ENCODE data around the gene G0S2. TPM values are rescaled to one million over a fixed set of nuclear protein-coding genes. Genes with fewer than 3 reads are reported as not detected.

The G0S2 gene
- polyA plus RNA-seq, 6 donors from 2014 or later: 1.4 to 4.7 TPM; not detected in 4

GRCh38 chr1:209653915-209654351, 21.3 kb upstream of the G0S2 start:
- peaks cover 10 to 45% (median 35%) of the 10 kb centered on the region in 3 donors for H3K27me3 Mint-ChIP-seq
- no peaks in the 10 kb centered on the region for H3K36me3 Mint-ChIP-seq
- H3K4me1 Mint-ChIP-seq: peaks cover 0 to 3% (median 0%) of the 10 kb centered on the region in 3 donors
- ATAC-seq (ENCODE audit: low read depth in 2 of 2): no peak
- H3K4me3 Mint-ChIP-seq: no peak overlapping the region
- H3K27ac Mint-ChIP-seq: no peak overlapping the region
- no peak for DNase-seq
- no peaks in the 10 kb centered on the region for H3K9me3 Mint-ChIP-seq

- Mint-ChIP-seq H3K9me3 (no peaks in the 10 kb centered on the region), H3K36me3 (no peaks in the 10 kb centered on the region), H3K4me3 (no peak overlapping the region), H3K27ac (no peak overlapping the region), H3K4me1 (peaks cover 4 to 13% (median 7%) of the 10 kb centered on the region in 3 donors), H3K27me3 (peaks cover 18 to 48% (median 38%) of the 10 kb centered on the region in 3 donors)
- ATAC-seq (ENCODE audit: low read depth in 2 of 2) (no peak), DNase-seq (no peak)
Measured at GRCh38 chr1:209655411-209656231, 19.6 kb upstream of the G0S2 start.

GRCh38 chr1:209657140-209657879, 17.9 kb upstream of the G0S2 start:
- H3K27ac Mint-ChIP-seq: no peak overlapping the region
- no peak overlapping the region for H3K4me3 Mint-ChIP-seq
- ATAC-seq (ENCODE audit: low read depth in 2 of 2) (no peak), DNase-seq (no peak)
- H3K27me3 Mint-ChIP-seq: peaks cover 18 to 48% (median 38%) of the 10 kb centered on the region in 3 donors
- H3K36me3 Mint-ChIP-seq: no peaks in the 10 kb centered on the region
- H3K4me1 Mint-ChIP-seq: peaks cover 4 to 13% (median 7%) of the 10 kb centered on the region in 3 donors
- H3K9me3 Mint-ChIP-seq: no peaks in the 10 kb centered on the region

- no peak overlapping the region for H3K27ac Mint-ChIP-seq
- H3K4me1 Mint-ChIP-seq: peaks cover 4 to 13% (median 7%) of the 10 kb centered on the region in 3 donors
- H3K4me3 Mint-ChIP-seq: no peak overlapping the region
- H3K36me3 Mint-ChIP-seq: no peaks in the 10 kb centered on the region
- no peak for ATAC-seq (ENCODE audit: low read depth in 2 of 2)
- no peak for DNase-seq
- H3K9me3 Mint-ChIP-seq: peaks cover 0 to 1% (median 0%) of the 10 kb centered on the region in 7 donors
- H3K27me3 Mint-ChIP-seq: peaks cover 18 to 52% (median 38%) of the 10 kb centered on the region in 3 donors
Measured at GRCh38 chr1:209657918-209658317, 17.3 kb upstream of the G0S2 start.

GRCh38 chr1:209659909-209660308, 15.3 kb upstream of the G0S2 start:
- DNase-seq: no peak
- no peaks in the 10 kb centered on the region for H3K36me3 Mint-ChIP-seq
- peaks cover 0 to 2% (median 0%) of the 10 kb centered on the region in 7 donors for H3K9me3 Mint-ChIP-seq
- H3K4me3 Mint-ChIP-seq: no peak overlapping the region
- H3K27ac Mint-ChIP-seq: peak overlapping the region in 2 of 6 donors; percentile 15 to 61
- peaks cover 26 to 56% (median 30%) of the 10 kb centered on the region in 3 donors for H3K27me3 Mint-ChIP-seq
- ATAC-seq (ENCODE audit: low read depth in 2 of 2): no peak
- peaks cover 4 to 13% (median 7%) of the 10 kb centered on the region in 3 donors for H3K4me1 Mint-ChIP-seq

- H3K36me3 Mint-ChIP-seq: no peaks in the 10 kb centered on the region
- H3K27ac Mint-ChIP-seq: peak overlapping the region in 1 of 6 donors; percentile 33
- H3K4me3 Mint-ChIP-seq: no peak overlapping the region
- H3K9me3 Mint-ChIP-seq: peaks cover 0 to 2% (median 0%) of the 10 kb centered on the region in 7 donors
- ATAC-seq (ENCODE audit: low read depth in 2 of 2) (no peak), DNase-seq (no peak)
- H3K4me1 Mint-ChIP-seq: peaks cover 4 to 13% (median 7%) of the 10 kb centered on the region in 3 donors
- peaks cover 28 to 53% (median 33%) of the 10 kb centered on the region in 3 donors for H3K27me3 Mint-ChIP-seq
Measured at GRCh38 chr1:209661071-209661470, 14.1 kb upstream of the G0S2 start.

- Mint-ChIP-seq H3K4me1 (peaks cover 4 to 13% (median 7%) of the 10 kb centered on the region in 3 donors), H3K9me3 (peaks cover 0 to 2% (median 0%) of the 10 kb centered on the region in 7 donors), H3K27me3 (peaks cover 14 to 38% (median 28%) of the 10 kb centered on the region in 3 donors), H3K27ac (no peak overlapping the region), H3K4me3 (no peak overlapping the region), H3K36me3 (no peaks in the 10 kb centered on the region)
- DNase-seq (no peak), ATAC-seq (ENCODE audit: low read depth in 2 of 2) (no peak)
Measured at GRCh38 chr1:209662879-209663327, 12.3 kb upstream of the G0S2 start.

- H3K27ac Mint-ChIP-seq: no peak overlapping the region
- H3K4me1 Mint-ChIP-seq: no peaks in the 10 kb centered on the region
- peaks cover 24 to 36% (median 28%) of the 10 kb centered on the region in 3 donors for H3K27me3 Mint-ChIP-seq
- ATAC-seq (ENCODE audit: low read depth in 2 of 2): no peak
- no peak for DNase-seq
- no peak overlapping the region for H3K4me3 Mint-ChIP-seq
- no peaks in the 10 kb centered on the region for H3K36me3 Mint-ChIP-seq
- H3K9me3 Mint-ChIP-seq: peaks cover 0 to 5% (median 0%) of the 10 kb centered on the region in 7 donors
Measured at GRCh38 chr1:209667103-209667502, 8.1 kb upstream of the G0S2 start.

- no peak overlapping the region for H3K27ac Mint-ChIP-seq
- H3K4me1 Mint-ChIP-seq: peaks cover 0 to under 1% (median 0%) of the 10 kb centered on the region in 3 donors
- DNase-seq (no peak), ATAC-seq (ENCODE audit: low read depth in 2 of 2) (no peak)
- peaks cover 0 to 5% (median 0%) of the 10 kb centered on the region in 7 donors for H3K9me3 Mint-ChIP-seq
- no peaks in the 10 kb centered on the region for H3K36me3 Mint-ChIP-seq
- H3K27me3 Mint-ChIP-seq: peaks cover 26 to 35% (median 29%) of the 10 kb centered on the region in 3 donors
- no peak overlapping the region for H3K4me3 Mint-ChIP-seq
Measured at GRCh38 chr1:209667708-209668107, 7.5 kb upstream of the G0S2 start.

- peaks cover 16 to 26% (median 23%) of the 10 kb centered on the region in 3 donors for H3K4me1 Mint-ChIP-seq
- peak overlapping the region in 4 of 6 donors; percentile 1 to 88 (median 34) for H3K27ac Mint-ChIP-seq
- H3K36me3 Mint-ChIP-seq: no peaks in the 10 kb centered on the region
- H3K27me3 Mint-ChIP-seq: peaks cover 34 to 48% (median 36%) of the 10 kb centered on the region in 3 donors
- no peak overlapping the region for H3K4me3 Mint-ChIP-seq
- H3K9me3 Mint-ChIP-seq: peaks cover 0 to 5% (median 0%) of the 10 kb centered on the region in 7 donors
- no peak for ATAC-seq (ENCODE audit: low read depth in 2 of 2)
- no peak for DNase-seq
Measured at GRCh38 chr1:209670441-209671082, 4.7 kb upstream of the G0S2 start.

- H3K4me1 Mint-ChIP-seq: peaks cover 21 to 36% (median 34%) of the 10 kb centered on the region in 3 donors
- no peaks in the 10 kb centered on the region for H3K36me3 Mint-ChIP-seq
- peak overlapping the region in 2 of 8 donors; percentile 2 to 10 for H3K4me3 Mint-ChIP-seq
- peak; percentile 16 for DNase-seq
- peak overlapping the region in 4 of 6 donors; percentile 49 to 95 (median 64) for H3K27ac Mint-ChIP-seq
- ATAC-seq (ENCODE audit: low read depth in 2 of 2): peak; percentile 88 to 89
- peaks cover 0 to 5% (median 0%) of the 10 kb centered on the region in 7 donors for H3K9me3 Mint-ChIP-seq
- peaks cover 51 to 71% (median 58%) of the 10 kb centered on the region in 3 donors for H3K27me3 Mint-ChIP-seq
Measured at GRCh38 chr1:209672705-209673630, 2.2 kb upstream of the G0S2 start.
